Stimulated activated naive CD8-positive, alpha-beta T cell treated with anti-CD3 and anti-CD28 coated beads, Interleukin-15, Interleukin-2, amounts not matched to agents 100 U/mL and 50 U/mL, for 24 hours (primary cell): ENCODE results near the gene LMCD1.

Experiments
- ATAC-seq: fragments of 150-1000 bp; cut with Tn5 transposase; one replicate; pipeline ENCODE4 v1.10.0; 2021
- DNase-seq: peaks from one replicate; pipeline ENCODE4 v3.0.0; 2021

LMCD1 gene, protein sequence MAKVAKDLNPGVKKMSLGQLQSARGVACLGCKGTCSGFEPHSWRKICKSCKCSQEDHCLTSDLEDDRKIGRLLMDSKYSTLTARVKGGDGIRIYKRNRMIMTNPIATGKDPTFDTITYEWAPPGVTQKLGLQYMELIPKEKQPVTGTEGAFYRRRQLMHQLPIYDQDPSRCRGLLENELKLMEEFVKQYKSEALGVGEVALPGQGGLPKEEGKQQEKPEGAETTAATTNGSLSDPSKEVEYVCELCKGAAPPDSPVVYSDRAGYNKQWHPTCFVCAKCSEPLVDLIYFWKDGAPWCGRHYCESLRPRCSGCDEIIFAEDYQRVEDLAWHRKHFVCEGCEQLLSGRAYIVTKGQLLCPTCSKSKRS

DNA sequence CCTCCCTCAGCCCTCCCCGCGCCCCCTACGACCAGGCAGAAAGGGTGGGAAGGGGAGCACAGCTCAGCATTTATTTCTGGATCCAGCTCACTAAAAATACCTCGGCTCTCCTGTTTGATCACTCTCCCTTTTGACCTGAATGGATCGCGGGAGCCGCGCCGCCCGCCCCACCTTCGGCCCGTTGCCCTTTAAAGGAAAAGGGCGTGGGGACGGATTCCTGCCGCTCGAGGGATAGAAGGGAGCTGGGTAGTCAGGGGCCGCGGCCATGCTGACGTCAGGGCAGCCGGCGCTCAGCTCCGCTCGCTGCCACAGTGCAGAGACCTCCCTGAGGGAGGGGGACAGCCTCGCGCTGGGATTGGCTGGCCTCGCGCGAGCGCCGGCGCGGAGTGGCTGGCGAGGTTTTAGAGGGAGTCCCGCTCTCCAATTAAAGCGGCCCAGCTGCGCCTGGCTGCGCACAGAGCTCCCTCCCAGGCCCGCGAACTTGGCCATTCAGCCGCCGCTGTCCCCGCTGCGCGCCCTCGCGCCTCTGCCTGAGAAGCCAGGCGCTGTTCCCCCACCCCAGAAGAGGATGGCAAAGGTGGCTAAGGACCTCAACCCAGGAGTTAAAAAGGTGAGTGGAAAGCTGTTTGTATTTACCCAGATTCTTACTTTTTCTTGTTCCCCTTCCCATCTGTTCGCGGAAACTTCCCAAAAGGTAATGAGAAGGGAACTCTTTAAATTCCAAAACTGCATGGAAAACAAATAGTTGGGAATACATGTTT, at the start of gene LMCD1:
TSS of gene LMCD1 (plus strand) at position 453 of the 761 bp plus-strand sequence. CDS start at position 569, 116 bp downstream.
- peak; percentile 94 for ATAC-seq
- peak; percentile 78 for DNase-seq

- no peak for ATAC-seq
- no peak for DNase-seq
Measured at GRCh38 chr3:8452112-8452511, 49.5 kb upstream of the LMCD1 start.

- no peak for ATAC-seq
- no peak for DNase-seq
Measured at GRCh38 chr3:8453153-8453552, 48.5 kb upstream of the LMCD1 start.

DNA sequence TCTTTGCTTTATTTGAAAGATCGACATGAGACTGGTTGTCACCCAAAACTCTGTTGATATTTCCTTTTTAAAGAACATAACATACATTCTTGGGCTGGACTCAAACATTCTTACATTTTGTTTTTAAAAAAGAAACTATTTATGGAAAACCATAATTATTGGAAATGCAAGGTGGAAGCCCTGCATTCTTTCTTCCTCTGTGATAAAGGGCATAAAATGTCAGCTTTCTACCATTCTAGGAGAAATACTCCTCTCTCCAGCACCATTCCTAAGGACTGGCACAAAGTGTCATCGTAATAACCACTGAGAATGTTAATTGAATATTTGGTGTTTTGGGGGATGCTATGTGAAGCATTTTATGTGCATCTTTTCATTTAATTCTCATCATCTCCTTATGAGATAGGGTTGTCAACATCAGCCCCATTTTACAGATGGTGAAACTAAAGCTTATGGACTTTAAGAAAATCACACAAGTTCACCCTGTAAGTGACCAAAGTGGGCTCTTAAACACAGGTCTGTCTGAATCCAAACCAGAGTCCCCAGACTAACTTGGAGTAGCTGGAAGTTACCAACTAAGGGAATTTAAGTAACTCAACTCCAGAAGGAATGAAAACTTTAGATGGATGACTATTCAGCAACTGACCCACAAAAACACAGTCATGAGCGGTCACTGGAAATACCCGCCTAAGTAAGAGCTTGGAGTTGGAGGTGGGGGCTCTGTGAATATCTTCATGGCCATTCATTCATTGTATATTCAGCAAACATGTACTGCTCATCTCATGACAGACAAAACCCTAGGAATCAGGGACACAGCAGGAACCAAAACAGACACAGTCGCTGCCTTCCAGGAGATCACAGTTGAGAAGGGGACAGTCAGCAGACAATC, 45.9 kb upstream of the LMCD1 start:
- no peak for ATAC-seq
- no peak for DNase-seq

DNA sequence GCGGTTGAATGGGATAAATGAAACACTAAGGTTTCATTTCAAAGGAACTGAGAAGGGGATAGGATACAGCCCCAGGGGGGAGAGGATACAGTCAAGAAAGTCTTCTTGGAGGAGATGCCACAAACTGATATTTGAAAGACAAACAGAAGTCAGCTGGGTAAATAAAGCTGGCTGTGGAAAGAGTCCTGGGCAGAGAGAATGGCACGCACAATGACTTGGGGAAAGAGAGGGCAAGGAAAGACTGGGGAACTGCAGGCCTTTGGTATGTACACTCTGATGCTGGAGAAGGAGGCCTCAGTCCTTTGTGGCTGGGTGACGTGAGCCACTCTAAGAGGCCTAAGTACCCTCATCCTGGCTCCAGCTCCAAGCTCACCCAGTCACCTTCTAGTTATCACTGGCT, 45.2 kb upstream of the LMCD1 start:
- ATAC-seq (no peak), DNase-seq (no peak)

DNA sequence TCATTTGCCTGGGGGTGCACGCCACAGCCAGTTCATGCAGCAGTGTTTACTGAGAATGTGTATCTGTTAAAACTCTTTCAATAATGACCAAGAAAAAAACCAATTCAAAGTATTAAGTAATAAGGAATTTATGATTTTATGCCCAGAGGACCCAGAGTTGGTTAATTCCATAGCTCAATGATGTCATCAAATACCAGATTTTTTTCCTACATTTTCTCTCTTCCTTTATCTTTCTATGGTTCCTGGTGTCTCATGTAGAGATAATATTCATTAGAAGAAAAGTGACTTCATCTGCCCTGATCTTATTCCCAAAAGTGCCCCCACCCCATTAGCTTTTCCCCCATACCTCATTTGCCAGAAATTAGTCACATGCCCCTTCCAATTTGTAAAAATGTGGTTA, 44.6 kb upstream of the LMCD1 start:
- ATAC-seq (no peak), DNase-seq (no peak)

- DNase-seq (no peak), ATAC-seq (no peak)
Measured at GRCh38 chr3:8458238-8458661, 43.4 kb upstream of the LMCD1 start.

DNA sequence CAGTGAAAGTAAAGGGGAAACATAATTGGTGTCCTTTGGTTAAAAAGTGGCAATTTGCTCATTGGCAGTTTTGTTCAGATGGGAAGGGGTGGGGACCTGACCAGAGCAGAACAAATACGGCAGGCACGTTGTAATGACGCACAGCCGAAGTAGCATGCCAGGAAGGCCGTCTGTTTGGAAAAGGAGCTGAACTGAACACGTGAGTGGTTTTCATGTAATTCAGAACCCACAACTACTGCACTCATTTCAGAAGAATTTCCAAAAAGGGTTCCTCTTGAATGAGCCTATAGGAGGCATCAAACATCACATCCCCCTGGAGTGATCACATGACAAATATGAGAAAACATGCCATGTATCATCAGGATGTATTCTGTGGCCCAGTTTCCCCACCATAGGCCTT, 42.9 kb upstream of the LMCD1 start:
- DNase-seq (no peak), ATAC-seq (no peak)

GRCh38 chr3:8460050-8460708, 41.4 kb upstream of the LMCD1 start:
- no peak for DNase-seq
- ATAC-seq = no peak

GRCh38 chr3:8460815-8461456, 40.7 kb upstream of the LMCD1 start:
- no peak for DNase-seq
- ATAC-seq = no peak

- no peak for ATAC-seq
- DNase-seq = no peak
Measured at GRCh38 chr3:8464668-8465067, 37.0 kb upstream of the LMCD1 start.

GRCh38 chr3:8466526-8466925, 35.1 kb upstream of the LMCD1 start:
- ATAC-seq = no peak
- no peak for DNase-seq

GRCh38 chr3:8470801-8471200, 30.8 kb upstream of the LMCD1 start:
- DNase-seq = no peak
- ATAC-seq = no peak

GRCh38 chr3:8472549-8472948, 29.1 kb upstream of the LMCD1 start:
- no peak for ATAC-seq
- DNase-seq = no peak

DNA sequence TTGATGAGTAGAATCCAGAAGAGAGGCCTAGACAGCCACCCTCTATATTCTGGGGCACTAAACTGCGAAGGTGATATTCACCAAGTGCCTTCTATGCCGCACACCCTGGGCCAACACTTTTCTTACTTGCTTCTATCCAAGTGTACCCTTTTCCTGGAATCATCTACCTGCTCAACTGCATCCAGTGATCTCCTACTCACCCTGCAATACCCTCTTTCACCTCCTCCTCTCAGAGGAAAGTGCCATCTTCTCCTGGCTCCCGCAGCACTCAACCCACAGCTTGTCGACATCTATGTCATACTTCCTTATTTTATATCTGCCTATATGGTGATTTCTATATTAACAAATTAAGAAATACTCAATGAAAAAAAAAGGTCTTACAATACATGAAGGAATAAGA, 28.6 kb upstream of the LMCD1 start:
- DNase-seq = no peak
- no peak for ATAC-seq

DNA sequence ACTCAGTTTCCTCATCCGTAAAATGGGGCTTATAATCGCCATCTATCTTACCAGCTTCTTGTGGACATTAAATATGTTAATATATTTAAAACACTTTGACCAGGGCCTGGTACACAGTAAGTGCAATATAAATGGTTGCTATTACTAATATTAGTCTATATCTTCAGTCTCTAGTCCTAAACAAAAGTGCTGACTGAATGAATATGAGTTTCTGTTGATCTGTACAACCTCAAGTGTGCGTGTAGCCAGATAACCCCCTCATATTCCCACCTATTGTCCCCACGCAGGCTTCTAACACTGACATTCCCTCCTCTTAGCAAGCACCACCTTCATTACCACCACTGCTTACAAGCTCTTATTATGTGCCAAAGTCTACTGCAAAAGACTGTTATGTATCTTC, 27.6 kb upstream of the LMCD1 start:
- DNase-seq (no peak), ATAC-seq (no peak)

DNA sequence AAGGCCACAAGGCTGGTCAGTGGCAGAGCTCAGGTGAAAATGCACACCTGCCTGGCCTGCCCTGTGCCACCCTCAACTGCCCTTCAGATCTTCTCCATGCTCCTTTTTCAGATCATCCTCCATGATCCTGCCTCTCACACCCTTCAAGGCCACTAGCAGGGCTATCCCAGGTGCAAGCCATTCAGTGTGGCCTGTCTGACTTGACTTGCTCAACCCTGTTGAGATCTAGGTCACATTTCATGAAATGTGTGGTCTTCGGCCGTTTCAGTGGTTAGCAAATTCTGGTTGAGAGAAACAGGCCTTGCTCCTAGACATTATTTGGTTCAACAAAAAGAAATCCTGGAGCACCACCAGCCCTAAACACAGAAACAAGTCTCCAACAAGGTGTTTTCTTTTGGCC, 26.6 kb upstream of the LMCD1 start:
- DNase-seq (no peak), ATAC-seq (no peak)

DNA sequence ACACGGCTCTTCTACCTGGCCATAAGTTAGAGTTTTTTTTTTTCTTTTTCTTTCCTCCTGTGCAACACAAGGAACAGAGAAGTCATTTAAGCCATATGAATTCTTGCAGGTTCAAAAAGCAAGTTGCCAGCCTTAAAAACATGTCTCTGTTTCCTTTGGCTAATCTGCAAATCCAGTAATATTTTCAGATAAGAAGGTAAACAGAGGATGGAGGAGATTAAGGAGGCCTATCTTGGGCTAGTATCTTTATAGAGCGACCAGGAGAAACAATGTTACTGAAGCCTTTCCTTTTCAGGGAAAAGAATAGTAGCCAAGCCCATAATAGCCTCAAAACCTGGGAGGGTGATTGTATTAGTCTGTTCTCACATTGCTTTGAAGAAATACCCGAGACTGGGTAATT, 20.9 kb upstream of the LMCD1 start:
- ATAC-seq (no peak), DNase-seq (no peak)

GRCh38 chr3:8481380-8481779, 20.2 kb upstream of the LMCD1 start:
- ATAC-seq = no peak
- DNase-seq = no peak

DNA sequence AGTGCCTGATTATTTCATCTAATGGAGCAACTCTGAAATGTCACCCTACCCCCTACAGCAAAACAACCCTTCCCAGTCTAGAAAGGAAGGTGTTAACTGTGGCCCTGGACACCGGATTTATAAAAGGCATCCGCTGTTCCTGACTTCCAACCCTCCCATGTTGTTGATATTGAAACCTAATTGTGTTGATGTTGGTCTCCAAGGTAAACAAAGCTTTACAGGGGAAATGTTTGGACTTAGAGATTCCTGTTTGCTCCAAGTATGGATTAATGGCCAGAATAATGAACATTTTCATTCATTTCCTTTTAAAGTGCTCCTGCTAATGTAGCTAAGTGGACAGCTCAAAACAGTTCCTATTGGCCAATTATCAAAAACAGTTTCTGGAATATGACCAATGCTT, 19.4 kb upstream of the LMCD1 start:
- no peak for ATAC-seq

DNA sequence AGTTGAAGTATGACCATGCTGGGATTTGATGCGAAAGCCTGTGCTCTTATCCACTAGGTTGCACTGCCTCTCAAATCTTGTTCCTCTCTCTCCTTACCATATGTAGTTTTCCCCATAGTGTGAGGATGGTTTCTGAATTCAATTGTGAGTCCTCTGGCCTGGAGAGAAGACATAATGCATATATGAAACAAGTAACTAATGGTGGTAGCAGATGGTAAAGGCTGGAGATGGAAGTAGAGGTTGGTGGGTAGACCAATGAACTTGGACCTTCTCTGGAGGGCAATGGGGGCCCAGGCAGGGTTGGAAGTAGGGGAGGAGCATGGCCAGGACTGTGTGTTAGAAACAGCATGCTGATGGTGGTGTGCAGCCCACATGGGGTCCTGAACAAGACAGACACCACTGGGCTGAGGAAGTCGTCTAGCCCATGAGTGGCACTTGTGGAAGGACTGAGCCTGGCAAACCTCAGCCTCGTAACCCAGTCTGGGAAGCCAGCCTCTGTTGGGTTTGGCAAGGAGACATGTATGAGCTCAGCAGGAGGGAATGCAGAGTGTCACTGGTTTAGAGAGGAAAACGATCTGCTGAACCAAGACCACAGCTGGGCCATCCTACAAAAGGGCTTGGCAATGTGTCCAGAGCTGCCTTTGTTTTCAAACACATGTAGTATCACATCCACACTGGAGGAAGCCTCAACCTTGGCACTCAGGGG, 18.5 kb upstream of the LMCD1 start:
- ATAC-seq (no peak), DNase-seq (no peak)

More for the DNA sequence above, 19.4 kb upstream of the LMCD1 start:
- no peak for DNase-seq
